Tibial nerve (tissue), 4 donors: ENCODE results near the gene C4orf51. TPM values are rescaled to one million over a fixed set of nuclear protein-coding genes. Genes with fewer than 3 reads are reported as not detected.

Source experiments
- DNase-seq, 2 donors: peaks; one replicate each; pipeline ENCODE4 v3.0.0-alpha.2; 2019; ENCODE audit warnings: low spot score in 2 of 2
- H3K27ac ChIP-seq, 4 donors: fragments of 200-600 bp; sonication (generic) in 3 of 4; one replicate each; pipeline ENCODE4 v1.5.1; 2017 to 2019; ENCODE audit warnings: mild to moderate bottlenecking in 1 of 4
- H3K27me3 ChIP-seq, 2 donors: fragments of 200-600 bp; sonication (generic) in 1 of 2; one replicate each; pipeline versions ENCODE4 v1.5.1 to v1.6.0; 2017 to 2019
- H3K36me3 ChIP-seq, 3 donors: fragments of 200-600 bp; sonication (generic); one replicate each; pipeline ENCODE4 v1.5.1; 2018 to 2019
- H3K4me1 ChIP-seq, 4 donors: fragments of 200-600 bp; sonication (generic) in 3 of 4; one replicate each; pipeline ENCODE4 v1.5.1; 2017 to 2019
- H3K4me3 ChIP-seq, 4 donors: fragments of 200-600 bp; sonication (generic) in 3 of 4; one replicate each; pipeline ENCODE4 v1.5.1; 2017 to 2019; ENCODE audit warnings: mild to moderate bottlenecking in 1 of 4, moderate library complexity in 1 of 4
- H3K9me3 ChIP-seq, 4 donors: fragments of 200-600 bp; sonication (generic) in 3 of 4; one replicate each; pipeline ENCODE4 v1.5.1; 2017 to 2019
- CTCF ChIP-seq, 5 experiments: fragments of 200-600 bp in 3 of 5; fragments of 450-650 bp in 2 of 5; sonication (generic) in 3 of 5; IDR thresholded peaks; one replicate each; pipeline ENCODE4 v1.5.1; 2016 to 2019; ENCODE audit warnings: antibody characterized with exemption in 5 of 5, mild to moderate bottlenecking in 3 of 5, moderate library complexity in 2 of 5
- EP300 ChIP-seq, 2 donors: sonication (generic); formaldehyde crosslinking; IDR thresholded peaks; one replicate each; pipeline ENCODE4 v1.6.1; 2017; ENCODE audit warnings: antibody characterized with exemption in 2 of 2, mild to moderate bottlenecking in 1 of 2
- POLR2A ChIP-seq, 2 donors: fragments of 450-650 bp; IDR thresholded peaks; one replicate each; pipeline ENCODE4 v1.6.1; 2017; ENCODE audit warnings: antibody characterized with exemption in 2 of 2, mild to moderate bottlenecking in 2 of 2, moderate library complexity in 2 of 2
- WGBS, 2 donors: methylation state at CpG; one replicate each; pipeline ENCODE4 v1.1.5; 2018; 5-methylcytosine and 5-hydroxymethylcytosine counted together
- total RNA-seq, 4 donors: library from RNA; depleted of rRNA; stranded (reverse); fragments of >200 nt; gene quantifications; one replicate each; pipeline ENCODE4 v1.1.0, GENCODE V29; 2016

The C4orf51 gene
- total RNA-seq, 4 donors from 2014 or later: not detected

- Histone ChIP-seq H3K4me3 (no peak overlapping the region), H3K27me3 (no peaks in the 10 kb centered on the region), H3K4me1 (no peaks in the 10 kb centered on the region), H3K9me3 (no peaks in the 10 kb centered on the region), H3K36me3 (peaks cover 0 to 30% (median 7%) of the 10 kb centered on the region in 3 donors), H3K27ac (no peak overlapping the region)
- DNase-seq: no peak
- TF ChIP-seq EP300 (IDR thresholded peaks at IDR 0.05) (no peak), CTCF (IDR thresholded peaks at IDR 0.05) (no peak), POLR2A (IDR thresholded peaks at IDR 0.05) (no peak)
- 95 to 96% methylated on average over 8 of the region's 8 CpGs for WGBS, 2 donors
Observed at GRCh38 chr4:145762719-145763118, 82.8 kb downstream of the C4orf51 start.

- Histone ChIP-seq H3K4me1 (no peaks in the 10 kb centered on the region), H3K36me3 (peaks cover 0 to 30% (median 7%) of the 10 kb centered on the region in 3 donors), H3K27ac (no peak overlapping the region), H3K4me3 (no peak overlapping the region), H3K9me3 (no peaks in the 10 kb centered on the region), H3K27me3 (no peaks in the 10 kb centered on the region)
- TF ChIP-seq CTCF (IDR thresholded peaks at IDR 0.05) (no peak), POLR2A (IDR thresholded peaks at IDR 0.05) (no peak), EP300 (IDR thresholded peaks at IDR 0.05) (no peak)
- DNase-seq: no peak
- 57 to 77% methylated on average over 4 of the region's 4 CpGs for WGBS, 2 donors
Observed at GRCh38 chr4:145763399-145763798, 83.5 kb downstream of the C4orf51 start.

GRCh38 chr4:145766273-145766672 lies 86.3 kb downstream of the C4orf51 start:
- whole genome bisulfite sequencing, 2 donors: 99% methylated on average over 5 of the region's 5 CpGs

GRCh38 chr4:145769450-145770037 lies 89.6 kb downstream of the C4orf51 start:
- no peaks in the 10 kb centered on the region for H3K27me3 ChIP-seq
- H3K36me3 ChIP-seq: peaks cover 0 to 22% (median 6%) of the 10 kb centered on the region in 3 donors
- no peak overlapping the region for H3K27ac ChIP-seq
- WGBS, 2 donors: 76 to 84% methylated on average over 2 of the region's 2 CpGs
- DNase-seq: no peak
- no peaks in the 10 kb centered on the region for H3K4me1 ChIP-seq
- no peaks in the 10 kb centered on the region for H3K9me3 ChIP-seq
- TF ChIP-seq EP300 (IDR thresholded peaks at IDR 0.05): no peak
- TF ChIP-seq CTCF (IDR thresholded peaks at IDR 0.05): no peak
- no peak for TF ChIP-seq POLR2A (IDR thresholded peaks at IDR 0.05)
- no peak overlapping the region for H3K4me3 ChIP-seq

More at GRCh38 chr4:145766273-145766672, 86.3 kb downstream of the C4orf51 start:
- Histone ChIP-seq H3K4me3 (no peak overlapping the region), H3K27ac (no peak overlapping the region), H3K9me3 (no peaks in the 10 kb centered on the region), H3K36me3 (peaks cover 0 to 23% (median 2%) of the 10 kb centered on the region in 3 donors), H3K4me1 (no peaks in the 10 kb centered on the region), H3K27me3 (no peaks in the 10 kb centered on the region)
- DNase-seq: no peak
- TF ChIP-seq CTCF (IDR thresholded peaks at IDR 0.05) (no peak), POLR2A (IDR thresholded peaks at IDR 0.05) (no peak), EP300 (IDR thresholded peaks at IDR 0.05) (no peak)

GRCh38 chr4:145770124-145770523 lies 90.2 kb downstream of the C4orf51 start:
- Histone ChIP-seq H3K27ac (no peak overlapping the region), H3K27me3 (no peaks in the 10 kb centered on the region), H3K36me3 (peaks cover 0 to 21% (median 6%) of the 10 kb centered on the region in 3 donors), H3K9me3 (no peaks in the 10 kb centered on the region), H3K4me1 (no peaks in the 10 kb centered on the region), H3K4me3 (no peak overlapping the region)
- no peak for DNase-seq
- TF ChIP-seq CTCF (IDR thresholded peaks at IDR 0.05) (no peak), POLR2A (IDR thresholded peaks at IDR 0.05) (no peak), EP300 (IDR thresholded peaks at IDR 0.05) (no peak)
- 83 to 92% methylated on average over 4 of the region's 4 CpGs for WGBS, 2 donors
